GM12864 (cell line): Measurements from ENCODE around the gene GTF2H4.
"Not testable (repeated sequence)": the region's sequence is repeated elsewhere in the genome, so short reads cannot be mapped to it uniquely, and the experiment has no call there.

Experiments
- DNase-seq: peaks from one replicate; pipeline ENCODE4 v3.0.0-alpha.2; 2011; ENCODE audit warnings: low read depth
- H3K4me3 ChIP-seq: 2 replicates; pipeline ENCODE4 v1.5.1; 2011; ENCODE audit warnings: mild to moderate bottlenecking, low read depth, low read length, control low read depth
- CTCF ChIP-seq: IDR thresholded peaks from 2 replicates; pipeline ENCODE4 v1.5.1; 2011; ENCODE audit warnings: low read depth, mild to moderate bottlenecking, moderate library complexity, low read length, control low read depth, inconsistent platforms; ENCODE audit errors: missing control alignments

Gene GTF2H4

GRCh38 chr6:30907758-30908591 is at the start of gene GTF2H4:
TSS of gene GTF2H4 (plus strand) at chr6:30908207.
- peak within 1 kb of the TSS; percentile 72 for H3K4me3 ChIP-seq
- no peak for TF ChIP-seq CTCF

GRCh38 chr6:30859726-30860125 is 48.3 kb upstream of the GTF2H4 start:
- not testable (repeated sequence) for DNase-seq, H3K4me3 ChIP-seq

More at GRCh38 chr6:30907758-30908591, at the start of gene GTF2H4:
- DNase-seq, result peak; percentile 97

- no peak for DNase-seq
- no peak for TF ChIP-seq CTCF
- H3K4me3 ChIP-seq, result no peak overlapping the region
Observed at GRCh38 chr6:30861257-30862048, 46.6 kb upstream of the GTF2H4 start.

- no peak overlapping the region for H3K4me3 ChIP-seq
- no peak for TF ChIP-seq CTCF
- DNase-seq, result no peak
Observed at GRCh38 chr6:30862156-30862875, 45.7 kb upstream of the GTF2H4 start.

- no peak overlapping the region for H3K4me3 ChIP-seq
- no peak for TF ChIP-seq CTCF
Observed at GRCh38 chr6:30864325-30864724, 43.7 kb upstream of the GTF2H4 start.

GRCh38 chr6:30869241-30869749 is 38.7 kb upstream of the GTF2H4 start:
- not testable (repeated sequence) for DNase-seq, H3K4me3 ChIP-seq

More at GRCh38 chr6:30864325-30864724, 43.7 kb upstream of the GTF2H4 start:
- no peak for DNase-seq

- TF ChIP-seq CTCF, result no peak
- no peak overlapping the region for H3K4me3 ChIP-seq
- no peak for DNase-seq
Observed at GRCh38 chr6:30870546-30870945, 37.5 kb upstream of the GTF2H4 start.
